Fibroblast of skin of right quadriceps (primary cell): ENCODE measurements around the gene C1QA.

ENCODE experiments used
- DNase-seq: peaks from one replicate; pipeline ENCODE4 v3.0.0-alpha.2; 2013

Gene C1QA

GRCh38 chr1:22636353-22636752 is at the start of gene C1QA:
C1QA (plus strand) TSS chr1:22636628; CDS start chr1:22637617, 989 bp downstream.
- no peak for DNase-seq

GRCh38 chr1:22587247-22587646 is 49.2 kb upstream of the C1QA start:
- DNase-seq, result no peak

- DNase-seq, result no peak
Measured at GRCh38 chr1:22588899-22589422, 47.5 kb upstream of the C1QA start.

GRCh38 chr1:22591576-22591975 is 44.9 kb upstream of the C1QA start:
- no peak for DNase-seq

- DNase-seq, result no peak
Measured at GRCh38 chr1:22592051-22592450, 44.4 kb upstream of the C1QA start.

- no peak for DNase-seq
Measured at GRCh38 chr1:22592919-22593790, 43.3 kb upstream of the C1QA start.

GRCh38 chr1:22594396-22594795 is 42.0 kb upstream of the C1QA start:
- DNase-seq, result no peak

GRCh38 chr1:22595108-22595507 is 41.3 kb upstream of the C1QA start:
- DNase-seq, result no peak

GRCh38 chr1:22597301-22597965 is 39.0 kb upstream of the C1QA start:
- no peak for DNase-seq

GRCh38 chr1:22597996-22598395 is 38.4 kb upstream of the C1QA start:
- no peak for DNase-seq

- DNase-seq, result no peak
Measured at GRCh38 chr1:22598736-22599135, 37.7 kb upstream of the C1QA start.

GRCh38 chr1:22600071-22600816 is 36.2 kb upstream of the C1QA start:
- DNase-seq, result no peak

GRCh38 chr1:22600817-22601605 is 35.4 kb upstream of the C1QA start:
- no peak for DNase-seq

GRCh38 chr1:22601610-22602009 is 34.8 kb upstream of the C1QA start:
- no peak for DNase-seq

- no peak for DNase-seq
Measured at GRCh38 chr1:22602060-22602740, 34.2 kb upstream of the C1QA start.

- DNase-seq, result no peak
Measured at GRCh38 chr1:22606161-22606560, 30.3 kb upstream of the C1QA start.

GRCh38 chr1:22607154-22607553 is 29.3 kb upstream of the C1QA start:
- DNase-seq, result no peak

GRCh38 chr1:22608361-22608760 is 28.1 kb upstream of the C1QA start:
- no peak for DNase-seq

- DNase-seq, result no peak
Measured at GRCh38 chr1:22609291-22609690, 27.1 kb upstream of the C1QA start.

GRCh38 chr1:22611530-22611947 is 24.9 kb upstream of the C1QA start:
- DNase-seq, result peak; percentile 52

GRCh38 chr1:22612671-22613571 is 23.5 kb upstream of the C1QA start:
- DNase-seq, result no peak
